MCF 10A (cell line): ENCODE results near the gene VWF. TPM values are rescaled to one million over a fixed set of nuclear protein-coding genes. Genes with fewer than 3 reads are reported as not detected.

Source experiments
- BruUV-seq: library from RNA; stranded (reverse); fragments of 400-500 nt; replicated peaks from 2 replicates; lab custom pipeline; 2021; lab: Mats Ljungman, UMichigan
- CTCF ChIA-PET: fragments of 300-600 bp; sonication (Branson Sonifier 250); formaldehyde crosslinking; extraction: SDS; loops from one replicate; lab custom pipeline; 2021; ENCODE audit warnings: antibody characterized with exemption, inconsistent platforms; lab: Yijun Ruan, JAX
- POLR2A ChIA-PET: fragments of 300-600, 350-650 bp; sonication (Branson Sonifier 250); formaldehyde crosslinking; extraction: SDS; loops from one replicate; lab custom pipeline; 2020; ENCODE audit warnings: antibody characterized with exemption, inconsistent platforms; lab: Yijun Ruan, JAX
- DNase-seq: peaks from one replicate; pipeline ENCODE4 v3.0.0-alpha.2; 2018; ENCODE audit not compliant: unreplicated experiment
- H3K27ac Mint-ChIP-seq: one replicate; pipeline ENCODE4 v1.8.0; 2022; ENCODE audit warnings: mild to moderate bottlenecking, low read depth, mixed read lengths; ENCODE audit not compliant: unreplicated experiment
- H3K27me3 Mint-ChIP-seq: one replicate; pipeline ENCODE4 v1.8.0; 2022; ENCODE audit warnings: mixed read lengths; ENCODE audit not compliant: insufficient read depth, unreplicated experiment
- H3K36me3 Mint-ChIP-seq: one replicate; pipeline ENCODE4 v1.8.0; 2022; ENCODE audit warnings: mild to moderate bottlenecking, moderate library complexity, mixed read lengths; ENCODE audit not compliant: insufficient read depth, unreplicated experiment
- H3K4me1 Mint-ChIP-seq: one replicate; pipeline ENCODE4 v1.8.0; 2022; ENCODE audit warnings: mixed read lengths; ENCODE audit not compliant: insufficient read depth, unreplicated experiment
- H3K4me3 Mint-ChIP-seq: one replicate; pipeline ENCODE4 v1.8.0; 2022; ENCODE audit warnings: mild to moderate bottlenecking, moderate library complexity, mixed read lengths; ENCODE audit not compliant: unreplicated experiment
- H3K9me3 Mint-ChIP-seq: one replicate; pipeline ENCODE4 v1.8.0; 2022; ENCODE audit warnings: mixed read lengths; ENCODE audit not compliant: unreplicated experiment
- CTCF ChIP-seq: fragments of 200-600 bp; IDR thresholded peaks from one replicate; pipeline ENCODE4 v1.8.0; 2022; ENCODE audit warnings: antibody characterized with exemption, mild to moderate bottlenecking; ENCODE audit not compliant: unreplicated experiment
- intact Hi-C: fragments of 100-400 bp; cut with micrococcal nuclease; formaldehyde crosslinking; loops from 2 replicates; pipeline ENCODE4 v1.14.1; 2022
- total RNA-seq: library from RNA; stranded (reverse); gene quantifications from 2 replicates; pipeline ENCODE4 v1.2.3, GENCODE V29; 2022

VWF gene
- total RNA-seq, 1 experiment from 2014 or later: not detected

- DNase-seq: no peak
- H3K36me3 Mint-ChIP-seq: no peaks in the 10 kb centered on the region
- peak within 1 kb of the TSS; percentile 35 for H3K4me3 Mint-ChIP-seq
- ChIA-PET CTCF (no interaction called here), POLR2A (no interaction called here)
- no peak for TF ChIP-seq CTCF
- intact Hi-C loops: no loop called here
- H3K27me3 Mint-ChIP-seq: peaks cover 77% of the 10 kb centered on the region
- peaks cover 4% of the 10 kb centered on the region for H3K4me1 Mint-ChIP-seq
- H3K9me3 Mint-ChIP-seq: no peaks in the 10 kb centered on the region
- H3K27ac Mint-ChIP-seq: no peak within 1 kb of the TSS
- BruUV-seq: no TSS peak
These were observed 179.1 kb downstream of the VWF start, which contains the start of gene ANO2 for GRCh38 chr12:5945071-5946008. ANO2 (minus strand) TSS chr12:5945259; CDS start chr12:5945217, 42 bp downstream.

GRCh38 chr12:5944688-5945070, 179.8 kb downstream of the VWF start:
- DNase-seq: no peak
- Mint-ChIP-seq H3K36me3 (no peaks in the 10 kb centered on the region), H3K27ac (no peak overlapping the region), H3K9me3 (no peaks in the 10 kb centered on the region), H3K27me3 (peaks cover 73% of the 10 kb centered on the region), H3K4me3 (no peak overlapping the region), H3K4me1 (peaks cover 4% of the 10 kb centered on the region)
- ChIA-PET POLR2A (no interaction called here), CTCF (no interaction called here)
- BruUV-seq: no TSS peak
- intact Hi-C loops: no loop called here
- no peak for TF ChIP-seq CTCF

GRCh38 chr12:5944053-5944452, 180.4 kb downstream of the VWF start:
- ChIA-PET CTCF (no interaction called here), POLR2A (interaction anchor here (0.6 kb wide), 1 partner anchor 1882 kb away, joined by 3 read pairs; no protein-coding TSS in a partner anchor)
- Mint-ChIP-seq H3K36me3 (no peaks in the 10 kb centered on the region), H3K4me1 (peaks cover 4% of the 10 kb centered on the region), H3K4me3 (no peak overlapping the region), H3K27me3 (peaks cover 67% of the 10 kb centered on the region), H3K27ac (no peak overlapping the region), H3K9me3 (no peaks in the 10 kb centered on the region)
- no TSS peak for BruUV-seq
- intact Hi-C loops: no loop called here
- TF ChIP-seq CTCF: no peak
- no peak for DNase-seq

- Mint-ChIP-seq H3K4me1 (peaks cover 4% of the 10 kb centered on the region), H3K9me3 (no peaks in the 10 kb centered on the region), H3K27me3 (peaks cover 50% of the 10 kb centered on the region), H3K36me3 (no peaks in the 10 kb centered on the region), H3K4me3 (no peak overlapping the region), H3K27ac (no peak overlapping the region)
- no peak for TF ChIP-seq CTCF
- no peak for DNase-seq
- ChIA-PET POLR2A (no interaction called here), CTCF (no interaction called here)
- intact Hi-C loops: no loop called here
- no TSS peak for BruUV-seq
These were observed 182.6 kb downstream of the VWF start for GRCh38 chr12:5941907-5942306.
